H9 (cell line): ENCODE data around the gene RBFOX2. TPM values are rescaled to one million over a fixed set of nuclear protein-coding genes. Genes with fewer than 3 reads are reported as not detected.

ENCODE experiments used
- DNase-seq: peaks from one replicate; pipeline ENCODE4 v3.0.0-alpha.2; 2017
- H2AFZ ChIP-seq: one replicate; pipeline ENCODE4 v1.6.1; 2013; ENCODE audit warnings: mild to moderate bottlenecking, low read length, control low read depth, moderate library complexity
- H2AK5ac ChIP-seq: 2 replicates; pipeline ENCODE4 v1.6.1; 2013; ENCODE audit warnings: low read length, control low read depth, mixed read lengths; ENCODE audit not compliant: insufficient read length
- H2BK120ac ChIP-seq: one replicate; pipeline ENCODE4 v1.6.1; 2013; ENCODE audit warnings: low read depth, mild to moderate bottlenecking, low read length, control low read depth, inconsistent platforms; ENCODE audit not compliant: poor library complexity, severe bottlenecking
- H2BK12ac ChIP-seq: 2 replicates; pipeline ENCODE4 v1.6.1; 2013; ENCODE audit warnings: low read length, control low read depth, mixed read lengths, low read depth; ENCODE audit not compliant: insufficient read length
- H2BK15ac ChIP-seq: 2 replicates; pipeline ENCODE4 v1.6.1; 2013; ENCODE audit warnings: low read depth, low read length, control low read depth
- H2BK20ac ChIP-seq: one replicate; pipeline ENCODE4 v1.6.1; 2013; ENCODE audit warnings: low read depth, mild to moderate bottlenecking, low read length, control low read depth, inconsistent platforms; ENCODE audit not compliant: poor library complexity, severe bottlenecking
- H2BK5ac ChIP-seq: 2 replicates; pipeline ENCODE4 v1.6.1; 2013; ENCODE audit warnings: low read length, control low read depth, mixed read lengths; ENCODE audit not compliant: insufficient read length
- H3K14ac ChIP-seq: 2 replicates; pipeline ENCODE4 v1.6.1; 2013; ENCODE audit warnings: low read length, control low read depth; ENCODE audit not compliant: insufficient read depth
- H3K18ac ChIP-seq: 2 replicates; pipeline ENCODE4 v1.6.1; 2013; ENCODE audit warnings: low read depth, mild to moderate bottlenecking, mixed read lengths, low read length, control low read depth; ENCODE audit not compliant: insufficient read length
- H3K23ac ChIP-seq: 2 replicates; pipeline ENCODE4 v1.6.1; 2013; ENCODE audit warnings: low read length, control low read depth, mixed read lengths, low read depth; ENCODE audit not compliant: insufficient read length
- H3K23me2 ChIP-seq: 2 replicates; pipeline ENCODE4 v1.6.1; 2013; ENCODE audit warnings: low read depth, mild to moderate bottlenecking, mixed read lengths, low read length, control low read depth; ENCODE audit not compliant: insufficient read length, poor library complexity, severe bottlenecking
- H3K27ac ChIP-seq: 2 replicates; pipeline ENCODE4 v1.5.1; 2013; ENCODE audit warnings: low read length, control low read depth, mixed read lengths, low read depth; ENCODE audit not compliant: insufficient read length
- H3K27me3 ChIP-seq: 2 replicates; pipeline ENCODE4 v1.6.1; 2013; ENCODE audit warnings: low read length, control low read depth, inconsistent platforms; ENCODE audit not compliant: insufficient read depth
- H3K4ac ChIP-seq: 2 replicates; pipeline ENCODE4 v1.6.1; 2013; ENCODE audit warnings: low read depth, mild to moderate bottlenecking, control low read depth, inconsistent platforms, low read length, moderate library complexity
- H3K4me1 ChIP-seq: 2 replicates; pipeline ENCODE4 v1.6.1; 2013; ENCODE audit warnings: low read length, control low read depth, inconsistent platforms; ENCODE audit not compliant: insufficient read depth
- H3K4me2 ChIP-seq: 2 replicates; pipeline ENCODE4 v1.6.1; 2013; ENCODE audit warnings: low read length, control low read depth, mixed read lengths; ENCODE audit not compliant: insufficient read length, insufficient read depth
- H3K56ac ChIP-seq: 2 replicates; pipeline ENCODE4 v1.6.1; 2013; ENCODE audit warnings: low read depth, mild to moderate bottlenecking, mixed read lengths, low read length, control low read depth; ENCODE audit not compliant: insufficient read length
- H3K79me1 ChIP-seq: 2 replicates; pipeline ENCODE4 v1.6.1; 2013; ENCODE audit warnings: low read depth, mild to moderate bottlenecking, moderate library complexity, low read length, control low read depth, inconsistent platforms; ENCODE audit not compliant: insufficient read depth, poor library complexity, severe bottlenecking
- H3K79me2 ChIP-seq: 2 replicates; pipeline ENCODE4 v1.6.1; 2013; ENCODE audit warnings: low read length, control low read depth, inconsistent platforms; ENCODE audit not compliant: insufficient read depth
- H3K9ac ChIP-seq: 2 replicates; pipeline ENCODE4 v1.6.1; 2013; ENCODE audit warnings: low read length, control low read depth, mixed read lengths; ENCODE audit not compliant: insufficient read length; ENCODE audit errors: extremely low read depth
- H3K9me3 ChIP-seq: one replicate; pipeline ENCODE4 v1.6.1; 2013; ENCODE audit warnings: low read depth, low read length, inconsistent platforms; ENCODE audit not compliant: control insufficient read depth
- H3T11ph ChIP-seq: one replicate; pipeline ENCODE4 v1.6.1; 2013; ENCODE audit warnings: mild to moderate bottlenecking, low read length, control low read depth, inconsistent platforms
- H4K20me1 ChIP-seq: one replicate; pipeline ENCODE4 v1.6.1; 2013; ENCODE audit not compliant: control insufficient read depth, insufficient read length, insufficient read depth
- H4K5ac ChIP-seq: 2 replicates; pipeline ENCODE4 v1.6.1; 2013; ENCODE audit warnings: low read depth, mild to moderate bottlenecking, mixed read lengths, low read length, control low read depth; ENCODE audit not compliant: insufficient read length
- H4K8ac ChIP-seq: replicated peaks from 2 replicates; pipeline ENCODE4 v1.6.1; 2013; ENCODE audit warnings: low read length, control low read depth, mixed read lengths, low read depth; ENCODE audit not compliant: insufficient read length
- H4K91ac ChIP-seq: 2 replicates; pipeline ENCODE4 v1.6.1; 2013; ENCODE audit warnings: low read depth, mild to moderate bottlenecking, moderate library complexity, mixed read lengths, low read length, control low read depth; ENCODE audit not compliant: insufficient read length
- H3K27ac Mint-ChIP-seq, 3 experiments: 2 replicates in 2 of 3; 3 replicates in 1 of 3; pipeline ENCODE4 v1.8.0; 2020 to 2021; ENCODE audit warnings: mixed read lengths in 3 of 3, mild to moderate bottlenecking in 1 of 3, moderate library complexity in 1 of 3
- H3K27me3 Mint-ChIP-seq: 2 replicates; pipeline ENCODE4 v1.8.0; 2021; ENCODE audit warnings: low read depth, mild to moderate bottlenecking, moderate library complexity, mixed read lengths
- H3K36me3 Mint-ChIP-seq, 3 experiments: 2 replicates in 2 of 3; 3 replicates in 1 of 3; pipeline ENCODE4 v1.8.0; 2020 to 2021; ENCODE audit warnings: low read depth in 3 of 3, mixed read lengths in 3 of 3; ENCODE audit not compliant: insufficient read depth in 1 of 3
- H3K4me1 Mint-ChIP-seq, 2 experiments: 2 replicates each; pipeline ENCODE4 v1.8.0; 2020; ENCODE audit warnings: mixed read lengths in 2 of 2
- H3K4me3 Mint-ChIP-seq, 2 experiments: 2 replicates in 1 of 2; 3 replicates in 1 of 2; pipeline ENCODE4 v1.8.0; 2020 to 2021; ENCODE audit warnings: mild to moderate bottlenecking in 2 of 2, mixed read lengths in 2 of 2, moderate library complexity in 1 of 2
- H3K9me3 Mint-ChIP-seq, 2 experiments: 2 replicates in 1 of 2; 3 replicates in 1 of 2; pipeline ENCODE4 v1.8.0; 2020; ENCODE audit warnings: mild to moderate bottlenecking in 2 of 2, mixed read lengths in 2 of 2, moderate library complexity in 1 of 2
- CTCF ChIP-seq: fragments of 200-600 bp; sonication (generic); conservative IDR thresholded peaks from 3 replicates; pipeline ENCODE4 v1.8.0; 2021; ENCODE audit warnings: antibody characterized with exemption, mild to moderate bottlenecking
- WGBS: extraction: QIAGEN DNeasy Blood & Tissue Kit; methylation state at CpG from one replicate; pipeline ENCODE4 v1.1.7; 2013; ENCODE audit warnings: missing lambda C conversion rate, low lambda C conversion rate, mixed read lengths; ENCODE audit not compliant: insufficient read length; ENCODE audit errors: extremely low coverage; 5-methylcytosine and 5-hydroxymethylcytosine counted together
- total RNA-seq: library from RNA; stranded (reverse); gene quantifications from 2 replicates; pipeline ENCODE4 v1.2.1, GENCODE V29; 2021

The RBFOX2 gene
- total RNA-seq, 1 experiment from 2014 or later, result 84.7 TPM

GRCh38 chr22:35893698-35894097 lies 134.9 kb downstream of the RBFOX2 start:
- H3K27ac ChIP-seq, result no peak overlapping the region

More at GRCh38 chr22:35893698-35894097, 134.9 kb downstream of the RBFOX2 start:
- peaks cover 11% of the 10 kb centered on the region for H3K79me1 ChIP-seq
- H2AFZ ChIP-seq, result no peak overlapping the region
- Mint-ChIP-seq H3K36me3 (peaks cover 0 to 5% (median 0%) of the 10 kb centered on the region in 3 experiments; a peak in 3 of 7 replicates), H3K27me3 (no peaks in the 10 kb centered on the region), H3K4me3 (no peak overlapping the region), H3K4me1 (peaks cover 36 to 38% of the 10 kb centered on the region in 2 experiments), H3K9me3 (no peaks in the 10 kb centered on the region), H3K27ac (no peak overlapping the region)
- no peak overlapping the region for H3T11ph ChIP-seq
- no peak overlapping the region for H3K56ac ChIP-seq
- H3K4me1 ChIP-seq, result peaks cover 7% of the 10 kb centered on the region; the same call in 1 of the 2 replicates
- H3K23ac ChIP-seq, result no peak overlapping the region
- no peak for DNase-seq
- H2BK20ac ChIP-seq, result no peak overlapping the region
- no peaks in the 10 kb centered on the region for H3K23me2 ChIP-seq
- no peak overlapping the region for H4K8ac ChIP-seq
- H4K5ac ChIP-seq, result no peak overlapping the region
- H3K4ac ChIP-seq, result no peak overlapping the region
- H4K20me1 ChIP-seq, result no peaks in the 10 kb centered on the region
- H2BK5ac ChIP-seq, result no peak overlapping the region
- no peak overlapping the region for H2BK12ac ChIP-seq
- WGBS, result no CpG with 5 or more reads among the region's 4 CpGs
- H3K27me3 ChIP-seq, result no peaks in the 10 kb centered on the region
- H3K9me3 ChIP-seq, result no peaks in the 10 kb centered on the region
- H3K14ac ChIP-seq, result no peak overlapping the region
- H2AK5ac ChIP-seq, result no peak overlapping the region
- H3K79me2 ChIP-seq, result peaks cover 2% of the 10 kb centered on the region; the same call in 1 of the 2 replicates
- no peak overlapping the region for H3K9ac ChIP-seq
- no peak overlapping the region for H2BK120ac ChIP-seq
- no peak for TF ChIP-seq CTCF
- H4K91ac ChIP-seq, result no peak overlapping the region
- no peak overlapping the region for H3K18ac ChIP-seq
- no peak overlapping the region for H2BK15ac ChIP-seq
- no peak overlapping the region for H3K4me2 ChIP-seq
